Ishikawa (cell line): ENCODE data around the gene GH1.

Experiments used
- EP300 ChIP-seq: IDR thresholded peaks from 2 replicates; pipeline ENCODE4 v1.6.1; 2012; ENCODE audit warnings: borderline replicate concordance
- TF ChIP-seq, protein P1 (sequence below): IDR thresholded peaks from 2 replicates; pipeline ENCODE4 v1.6.1; 2012; ENCODE audit warnings: low read depth, mild to moderate bottlenecking

- no peak for TF ChIP-seq EP300
- TF ChIP-seq, protein P1, sequence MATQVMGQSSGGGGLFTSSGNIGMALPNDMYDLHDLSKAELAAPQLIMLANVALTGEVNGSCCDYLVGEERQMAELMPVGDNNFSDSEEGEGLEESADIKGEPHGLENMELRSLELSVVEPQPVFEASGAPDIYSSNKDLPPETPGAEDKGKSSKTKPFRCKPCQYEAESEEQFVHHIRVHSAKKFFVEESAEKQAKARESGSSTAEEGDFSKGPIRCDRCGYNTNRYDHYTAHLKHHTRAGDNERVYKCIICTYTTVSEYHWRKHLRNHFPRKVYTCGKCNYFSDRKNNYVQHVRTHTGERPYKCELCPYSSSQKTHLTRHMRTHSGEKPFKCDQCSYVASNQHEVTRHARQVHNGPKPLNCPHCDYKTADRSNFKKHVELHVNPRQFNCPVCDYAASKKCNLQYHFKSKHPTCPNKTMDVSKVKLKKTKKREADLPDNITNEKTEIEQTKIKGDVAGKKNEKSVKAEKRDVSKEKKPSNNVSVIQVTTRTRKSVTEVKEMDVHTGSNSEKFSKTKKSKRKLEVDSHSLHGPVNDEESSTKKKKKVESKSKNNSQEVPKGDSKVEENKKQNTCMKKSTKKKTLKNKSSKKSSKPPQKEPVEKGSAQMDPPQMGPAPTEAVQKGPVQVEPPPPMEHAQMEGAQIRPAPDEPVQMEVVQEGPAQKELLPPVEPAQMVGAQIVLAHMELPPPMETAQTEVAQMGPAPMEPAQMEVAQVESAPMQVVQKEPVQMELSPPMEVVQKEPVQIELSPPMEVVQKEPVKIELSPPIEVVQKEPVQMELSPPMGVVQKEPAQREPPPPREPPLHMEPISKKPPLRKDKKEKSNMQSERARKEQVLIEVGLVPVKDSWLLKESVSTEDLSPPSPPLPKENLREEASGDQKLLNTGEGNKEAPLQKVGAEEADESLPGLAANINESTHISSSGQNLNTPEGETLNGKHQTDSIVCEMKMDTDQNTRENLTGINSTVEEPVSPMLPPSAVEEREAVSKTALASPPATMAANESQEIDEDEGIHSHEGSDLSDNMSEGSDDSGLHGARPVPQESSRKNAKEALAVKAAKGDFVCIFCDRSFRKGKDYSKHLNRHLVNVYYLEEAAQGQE: no peak
These were observed 18.7 kb upstream of the GH1 start for GRCh38 chr17:63937319-63937718.
